Measurements from ENCODE around the gene MYZAP.
"Not testable (repeated sequence)": the region's sequence is repeated elsewhere in the genome, so short reads cannot be mapped to it uniquely, and the experiment has no call there.

MYZAP gene

GRCh38 chr15:57592426-57592825 lies 722 bp downstream of the MYZAP start:
- no peak for DNase-seq (ENCODE audit: low read depth in 2 of 3, low spot score in 1 of 3)

GRCh38 chr15:57592836-57593420 lies 1.2 kb downstream of the MYZAP start:
- DNase-seq (ENCODE audit: low read depth in 2 of 3, low spot score in 1 of 3), result no peak

GRCh38 chr15:57594479-57594878 lies 2.8 kb downstream of the MYZAP start:
- no peak for DNase-seq (ENCODE audit: low read depth in 2 of 3, low spot score in 1 of 3)

GRCh38 chr15:57595011-57595866 lies 3.5 kb downstream of the MYZAP start:
- DNase-seq (ENCODE audit: low read depth in 2 of 3, low spot score in 1 of 3), result no peak

GRCh38 chr15:57596301-57596855 lies 4.7 kb downstream of the MYZAP start:
- no peak for DNase-seq (ENCODE audit: low read depth in 2 of 3, low spot score in 1 of 3)

GRCh38 chr15:57596978-57597377 lies 5.3 kb downstream of the MYZAP start:
- no peak for DNase-seq (ENCODE audit: low read depth in 2 of 3, low spot score in 1 of 3)

GRCh38 chr15:57597431-57597830 lies 5.7 kb downstream of the MYZAP start:
- DNase-seq (ENCODE audit: low read depth in 2 of 3, low spot score in 1 of 3), result no peak

GRCh38 chr15:57598346-57598745 lies 6.6 kb downstream of the MYZAP start:
- DNase-seq (ENCODE audit: low read depth in 2 of 3, low spot score in 1 of 3), result no peak

- no peak for DNase-seq (ENCODE audit: low read depth in 2 of 3, low spot score in 1 of 3)
Measured at GRCh38 chr15:57599296-57599810, 7.6 kb downstream of the MYZAP start.

- no peak for DNase-seq (ENCODE audit: low read depth in 2 of 3, low spot score in 1 of 3)
Measured at GRCh38 chr15:57600197-57600596, 8.5 kb downstream of the MYZAP start.

- DNase-seq (ENCODE audit: low read depth in 2 of 3, low spot score in 1 of 3), result no peak
Measured at GRCh38 chr15:57604507-57604906, 12.8 kb downstream of the MYZAP start.

GRCh38 chr15:57605491-57605890 lies 13.8 kb downstream of the MYZAP start:
- DNase-seq (ENCODE audit: low read depth in 2 of 3, low spot score in 1 of 3), result no peak

GRCh38 chr15:57606048-57606447 lies 14.3 kb downstream of the MYZAP start:
- no peak for DNase-seq (ENCODE audit: low read depth in 2 of 3, low spot score in 1 of 3)

- no peak for DNase-seq (ENCODE audit: low read depth in 2 of 3, low spot score in 1 of 3)
Measured at GRCh38 chr15:57606816-57607215, 15.1 kb downstream of the MYZAP start.

GRCh38 chr15:57607570-57608000 lies 15.9 kb downstream of the MYZAP start:
- DNase-seq (ENCODE audit: low read depth in 2 of 3, low spot score in 1 of 3), result no peak

GRCh38 chr15:57609805-57610529 lies 18.3 kb downstream of the MYZAP start:
- DNase-seq (ENCODE audit: low read depth in 2 of 3, low spot score in 1 of 3), result no peak

- no peak for DNase-seq (ENCODE audit: low read depth in 2 of 3, low spot score in 1 of 3)
Measured at GRCh38 chr15:57611123-57611522, 19.4 kb downstream of the MYZAP start.

- no peak for DNase-seq (ENCODE audit: low read depth in 2 of 3, low spot score in 1 of 3)
Measured at GRCh38 chr15:57611938-57612337, 20.2 kb downstream of the MYZAP start.

GRCh38 chr15:57614241-57614640 lies 22.5 kb downstream of the MYZAP start:
- no peak for DNase-seq (ENCODE audit: low read depth in 2 of 3, low spot score in 1 of 3)

- not testable (repeated sequence) for DNase-seq (ENCODE audit: low read depth in 2 of 3, low spot score in 1 of 3)
Measured at GRCh38 chr15:57615951-57616496, 24.3 kb downstream of the MYZAP start.

- DNase-seq (ENCODE audit: low read depth in 2 of 3, low spot score in 1 of 3), result no peak
Measured at GRCh38 chr15:57618325-57618724, 26.6 kb downstream of the MYZAP start.
